Measurements from ENCODE around the gene MIA2.
"Not testable (repeated sequence)": the region's sequence is repeated elsewhere in the genome, so short reads cannot be mapped to it uniquely, and the experiment has no call there.

The MIA2 gene

DNA sequence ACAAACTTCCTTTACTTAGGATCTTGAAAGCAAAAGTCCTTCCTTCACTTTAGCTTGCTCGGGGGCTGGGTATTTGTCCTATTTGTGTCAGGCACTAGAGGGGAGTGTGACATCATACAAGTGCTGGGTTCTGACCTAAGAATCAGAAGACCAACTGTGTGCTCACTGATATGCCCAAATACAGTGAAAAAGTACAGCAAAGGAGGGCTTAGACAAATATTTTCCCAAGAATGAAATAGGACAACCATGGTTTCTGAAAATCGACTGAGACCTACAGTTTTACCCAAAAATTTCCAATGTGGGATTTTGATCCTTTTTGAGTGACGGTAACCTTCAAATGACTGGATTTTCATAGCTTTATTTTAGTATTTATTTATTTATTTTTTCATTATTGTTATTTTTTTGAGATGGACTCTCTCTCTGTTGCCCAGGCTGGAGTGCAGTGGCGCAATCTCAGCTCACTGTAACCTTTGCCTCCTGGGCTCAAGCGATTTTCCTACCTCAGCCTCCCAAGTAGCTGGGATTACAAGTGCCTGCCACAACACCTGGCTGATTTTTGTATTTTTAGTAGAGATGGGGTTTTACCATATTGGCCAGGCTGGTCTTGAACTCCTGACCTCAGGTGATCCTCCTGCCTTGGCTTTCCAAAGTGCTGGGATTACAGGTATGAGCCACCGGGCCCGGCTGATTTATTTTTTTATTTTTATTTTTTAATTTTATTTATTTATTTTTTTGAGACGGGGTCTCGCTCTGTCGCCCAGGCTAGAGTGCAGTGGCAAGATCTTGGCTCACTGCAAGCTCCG is 1.8 kb upstream of the MIA2 start:
- peak; percentile 7 for DNase-seq (ENCODE audit: low spot score)

DNA sequence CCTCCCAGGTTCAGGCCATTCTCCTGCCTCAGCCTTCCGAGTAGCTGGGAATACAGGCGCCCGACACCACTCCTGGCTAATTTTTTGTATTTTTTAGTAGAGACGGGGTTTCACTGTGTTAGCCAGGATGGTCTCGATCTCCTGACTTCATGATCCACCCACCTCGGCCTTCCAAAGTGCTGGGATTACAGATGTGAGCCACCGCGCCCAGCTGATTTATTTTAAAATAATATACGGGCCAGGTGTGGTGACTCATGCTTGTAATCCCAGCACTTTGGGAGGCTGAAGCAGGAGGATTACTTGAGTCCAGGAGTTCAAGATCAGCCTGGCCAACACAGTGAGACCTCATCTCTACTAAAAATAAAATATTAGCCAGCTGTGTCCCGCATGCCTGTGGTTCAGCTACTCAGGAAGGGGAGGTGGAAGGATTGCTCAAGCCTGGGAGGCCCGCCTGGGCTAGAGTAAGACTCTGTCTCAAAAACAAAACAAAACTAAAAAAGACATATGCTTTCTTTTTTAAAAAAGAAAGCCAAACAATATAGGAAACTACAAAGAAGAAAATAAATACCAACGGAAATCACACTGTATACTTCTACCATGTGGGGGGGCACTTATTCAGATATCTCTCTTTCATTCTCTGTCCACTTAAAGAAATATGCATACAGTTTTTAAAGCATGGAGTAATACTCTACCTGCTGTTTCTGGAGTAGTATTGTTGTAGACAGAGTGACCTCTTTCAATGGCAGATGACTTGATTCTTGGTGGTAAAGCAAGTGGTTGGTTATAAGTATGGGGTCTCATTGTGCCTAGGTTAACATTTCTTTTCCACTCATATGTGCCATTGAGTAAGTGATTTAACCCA is 930 bp upstream of the MIA2 start:
- DNase-seq (ENCODE audit: low spot score), result peak; percentile 4

DNA sequence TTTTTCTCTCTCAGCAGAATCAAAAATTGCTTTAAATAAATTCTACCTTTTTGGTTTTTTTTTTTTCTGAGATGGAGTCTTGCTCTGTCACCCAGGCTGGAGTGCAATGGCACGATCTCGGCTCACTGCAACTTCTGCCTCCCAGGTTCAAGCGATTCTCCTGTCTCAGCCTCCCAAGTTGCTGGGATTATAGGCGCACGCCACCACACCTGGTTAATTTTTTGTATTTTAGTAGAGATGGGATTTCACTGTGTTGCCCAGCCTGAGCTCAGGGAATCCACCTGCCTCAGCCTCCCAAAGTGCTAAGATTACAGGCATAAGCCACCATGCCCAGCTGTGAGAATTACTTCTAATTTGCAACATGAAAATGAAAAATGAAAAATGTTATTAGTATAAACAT is 1.3 kb downstream of the MIA2 start:
- not testable (repeated sequence) for DNase-seq (ENCODE audit: low spot score)

DNA sequence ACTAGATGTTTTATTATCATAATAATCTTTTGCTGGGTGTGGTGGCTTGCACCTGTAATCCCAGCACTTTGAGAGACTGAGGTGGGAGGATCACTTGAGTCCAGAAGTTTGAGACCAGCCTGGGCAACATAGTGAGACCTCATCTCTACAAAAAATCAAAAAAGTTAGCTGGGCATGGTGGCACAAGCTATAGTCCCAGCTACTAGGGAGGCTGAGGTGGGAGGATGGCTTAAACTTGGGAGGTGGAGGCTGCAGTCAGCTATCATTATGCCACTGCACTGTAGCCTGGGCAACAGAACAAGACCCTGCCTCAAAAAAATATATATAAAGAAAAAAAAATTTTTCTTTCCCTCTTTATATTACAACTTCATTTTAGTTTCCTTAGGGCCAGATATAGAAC is 1.8 kb downstream of the MIA2 start:
- not testable (repeated sequence) for DNase-seq (ENCODE audit: low spot score)

DNA sequence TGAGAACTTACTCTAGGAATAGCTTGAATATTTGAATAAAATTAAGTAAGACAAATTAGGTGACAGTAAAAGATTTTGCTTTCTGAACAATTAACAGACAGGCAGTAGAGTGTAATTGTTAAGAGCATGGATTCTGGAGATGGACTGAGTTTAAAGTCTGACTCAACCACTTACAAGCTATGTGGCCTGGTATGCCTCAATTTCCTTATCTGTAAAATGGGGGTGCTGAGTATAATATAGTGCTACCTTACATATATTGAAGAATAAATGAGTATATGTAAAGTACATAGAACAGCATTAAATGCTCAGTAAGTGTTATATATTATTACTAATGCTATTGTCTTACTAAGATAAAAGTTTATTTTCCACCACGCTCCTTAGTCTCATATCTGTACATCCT is 7.1 kb downstream of the MIA2 start:
- DNase-seq (ENCODE audit: low spot score), result no peak

DNA sequence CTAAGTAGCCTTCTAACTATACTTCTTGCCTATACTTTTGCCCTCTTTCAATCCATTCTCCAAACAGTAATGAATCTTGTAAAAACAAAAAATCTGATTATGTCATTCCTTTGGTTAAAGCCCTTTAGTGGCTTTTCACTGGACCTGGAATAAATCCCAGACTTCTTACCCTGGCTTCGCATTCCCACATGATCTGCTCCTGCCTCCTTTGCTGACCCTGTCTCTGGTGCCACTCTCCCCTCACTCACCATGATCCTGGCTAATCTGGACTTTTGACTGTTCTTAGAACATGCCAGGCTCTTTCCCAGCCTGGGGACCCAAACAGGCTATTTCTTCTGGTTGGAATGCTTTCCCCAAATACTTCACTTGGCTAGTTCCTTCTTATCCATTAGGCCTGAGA is 7.9 kb downstream of the MIA2 start:
- DNase-seq (ENCODE audit: low spot score), result no peak

DNA sequence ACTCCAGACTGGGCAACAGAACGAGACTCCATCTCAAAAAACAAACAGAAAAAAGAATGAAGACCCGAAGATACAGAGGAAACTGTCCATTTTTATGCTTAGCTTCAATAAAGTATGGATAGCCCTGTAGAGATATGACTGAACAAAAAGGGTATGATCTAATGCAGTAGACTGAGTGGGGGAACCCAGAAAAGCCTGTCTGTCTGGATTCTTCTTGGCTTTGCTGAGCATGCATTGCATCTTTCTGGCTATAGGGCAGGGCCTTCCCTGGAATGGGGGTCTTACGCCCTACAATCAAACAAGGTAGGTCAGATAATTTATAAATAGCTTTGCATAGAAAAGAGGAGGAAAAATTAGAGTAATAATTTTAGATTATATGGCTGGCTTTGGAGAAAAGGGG is 10.1 kb downstream of the MIA2 start:
- no peak for DNase-seq (ENCODE audit: low spot score)

DNA sequence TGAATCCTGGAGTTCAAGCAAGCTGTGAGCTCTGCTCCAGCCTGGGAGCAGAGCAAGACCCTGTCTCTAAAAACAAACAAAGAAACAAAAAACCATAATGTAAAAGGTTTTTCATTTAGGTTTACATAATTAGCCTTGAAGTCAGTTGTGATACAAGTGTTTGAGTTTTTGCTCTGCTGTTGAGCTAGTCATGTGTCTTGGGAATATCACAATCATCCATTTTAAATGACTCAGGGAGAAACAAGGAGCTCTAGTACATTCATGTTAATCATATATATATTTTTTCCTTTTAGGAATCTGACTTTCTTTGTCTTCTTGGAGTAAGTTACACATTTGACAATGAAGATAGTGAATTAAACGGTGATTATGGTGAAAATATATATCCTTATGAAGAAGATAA is 12.9 kb downstream of the MIA2 start:
- no peak for DNase-seq (ENCODE audit: low spot score)

DNA sequence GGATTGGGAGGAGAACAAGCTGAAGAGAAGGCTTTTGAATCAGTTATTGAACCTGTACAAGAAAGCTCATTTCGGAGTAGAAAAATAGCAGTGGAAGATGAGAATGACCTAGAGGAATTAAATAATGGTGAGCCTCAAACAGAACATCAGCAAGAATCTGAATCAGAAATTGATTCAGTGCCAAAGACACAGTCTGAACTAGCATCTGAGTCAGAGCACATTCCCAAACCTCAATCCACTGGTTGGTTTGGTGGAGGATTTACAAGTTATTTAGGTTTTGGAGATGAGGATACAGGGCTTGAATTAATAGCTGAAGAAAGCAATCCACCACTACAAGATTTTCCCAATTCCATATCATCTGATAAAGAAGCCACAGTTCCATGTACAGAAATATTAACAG is 13.5 kb downstream of the MIA2 start:
- no peak for DNase-seq (ENCODE audit: low spot score)

DNA sequence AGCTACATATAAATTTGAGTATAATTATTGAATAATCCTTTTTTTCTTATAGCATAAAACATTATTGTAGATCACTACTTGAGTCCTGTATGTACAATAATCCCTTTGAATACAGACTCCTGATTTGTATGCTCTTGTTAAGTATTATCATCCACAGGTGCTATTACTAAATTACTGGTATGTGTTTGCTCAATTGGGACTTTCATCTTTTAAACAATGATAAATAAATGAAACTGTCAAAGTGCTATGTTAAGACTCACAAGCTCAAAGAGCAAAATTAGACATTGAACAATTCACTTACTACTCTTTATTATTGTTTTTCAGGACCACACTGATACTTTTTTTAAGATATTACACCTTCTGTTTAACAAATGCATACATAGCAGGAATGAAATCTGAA is 17.8 kb downstream of the MIA2 start:
- DNase-seq (ENCODE audit: low spot score), result no peak

DNA sequence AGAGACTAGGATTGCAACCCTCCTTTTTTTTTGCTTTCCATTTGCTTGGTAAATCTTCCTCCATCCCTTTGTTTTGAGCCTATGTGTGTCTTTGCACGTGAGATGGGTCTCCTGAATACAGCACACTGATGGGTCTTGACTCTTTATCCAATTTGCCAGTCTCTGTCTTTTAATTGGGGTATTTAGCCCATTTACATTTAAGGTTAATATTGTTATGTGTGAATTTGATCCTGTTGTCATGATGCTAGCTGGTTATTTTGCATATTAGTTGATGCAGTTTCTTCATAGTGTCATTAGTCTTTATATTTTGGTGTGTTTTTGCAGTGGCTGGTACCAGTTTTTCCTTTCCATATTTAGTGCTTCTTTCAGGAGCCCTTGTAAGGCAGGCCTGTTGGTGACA is 23.7 kb downstream of the MIA2 start:
- DNase-seq (ENCODE audit: low spot score), result not testable (repeated sequence)

DNA sequence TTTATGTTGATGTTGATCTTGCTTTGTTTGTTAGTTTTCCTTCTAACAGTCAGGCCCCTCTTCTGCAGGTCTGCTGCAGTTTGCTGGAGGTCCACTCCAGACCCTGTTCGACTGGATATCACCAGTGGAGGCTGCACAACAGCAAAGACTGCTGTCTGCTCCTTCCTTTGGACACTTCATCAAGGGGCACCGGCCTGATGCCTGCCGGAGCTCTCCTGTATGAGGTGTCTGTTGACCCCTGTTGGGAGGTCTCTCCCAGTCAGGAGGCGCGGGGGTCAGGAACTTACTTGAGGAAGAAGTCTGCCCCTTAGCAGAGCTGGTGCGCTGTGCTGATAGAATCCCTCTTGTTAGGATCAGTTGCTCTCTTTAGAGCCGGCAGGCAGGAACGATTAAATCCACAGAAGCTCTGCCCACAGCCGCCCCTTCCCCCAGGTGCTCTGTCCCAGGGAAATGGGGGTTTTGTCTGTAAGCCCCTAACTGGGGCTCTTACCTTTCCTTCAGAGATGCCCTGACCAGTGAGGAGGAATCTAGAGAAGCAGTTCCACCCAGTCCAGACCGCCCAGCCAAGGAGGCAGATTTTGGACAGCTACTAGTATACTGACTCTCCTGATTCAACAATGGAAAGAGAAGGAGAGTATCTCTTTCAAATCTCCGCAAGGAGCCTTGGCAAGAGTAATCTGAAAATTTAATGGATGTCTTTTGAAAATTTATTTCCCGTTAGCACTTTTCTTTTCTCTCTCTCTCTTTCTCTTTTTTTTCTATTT is 25.2 kb downstream of the MIA2 start:
- DNase-seq (ENCODE audit: low spot score), result no peak

DNA sequence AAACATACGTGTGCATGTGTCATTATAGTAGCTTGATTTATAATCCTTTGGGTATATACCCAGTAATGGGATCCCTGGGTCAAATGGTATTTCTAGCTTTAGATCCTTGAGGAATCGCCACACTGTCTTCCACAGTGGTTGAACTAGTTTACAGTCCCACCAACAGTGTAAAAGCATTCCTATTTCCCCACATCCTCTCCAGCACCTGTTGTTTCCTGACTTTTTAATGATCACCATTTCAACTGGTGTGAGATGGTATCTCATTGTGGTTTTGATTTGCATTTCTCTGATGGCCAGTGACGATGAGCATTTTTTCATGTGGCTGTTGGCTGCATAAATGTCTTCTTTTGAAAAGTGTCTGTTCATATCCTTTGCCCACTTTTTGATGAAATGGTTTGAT is 26.4 kb downstream of the MIA2 start:
- DNase-seq (ENCODE audit: low spot score), result not testable (repeated sequence)

DNA sequence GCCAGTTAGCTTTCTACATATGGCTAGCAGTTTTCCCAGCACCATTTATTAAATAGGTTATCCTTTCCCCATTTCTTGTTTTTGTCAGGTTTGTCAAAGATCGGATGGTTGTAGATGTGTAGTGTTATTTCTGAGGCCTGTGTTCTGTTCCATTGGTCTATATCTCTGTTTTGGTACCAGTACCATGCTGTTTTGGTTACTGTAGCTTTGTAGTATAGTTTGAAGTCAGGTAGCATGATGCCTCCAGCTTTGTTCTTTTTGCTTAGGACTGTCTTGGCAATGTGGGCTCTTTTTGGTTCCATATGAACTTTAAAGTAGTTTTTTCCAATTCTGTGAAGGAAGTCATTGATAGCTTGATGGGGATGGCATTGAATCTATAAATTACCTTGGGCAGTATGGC is 28.5 kb downstream of the MIA2 start:
- not testable (repeated sequence) for DNase-seq (ENCODE audit: low spot score)

DNA sequence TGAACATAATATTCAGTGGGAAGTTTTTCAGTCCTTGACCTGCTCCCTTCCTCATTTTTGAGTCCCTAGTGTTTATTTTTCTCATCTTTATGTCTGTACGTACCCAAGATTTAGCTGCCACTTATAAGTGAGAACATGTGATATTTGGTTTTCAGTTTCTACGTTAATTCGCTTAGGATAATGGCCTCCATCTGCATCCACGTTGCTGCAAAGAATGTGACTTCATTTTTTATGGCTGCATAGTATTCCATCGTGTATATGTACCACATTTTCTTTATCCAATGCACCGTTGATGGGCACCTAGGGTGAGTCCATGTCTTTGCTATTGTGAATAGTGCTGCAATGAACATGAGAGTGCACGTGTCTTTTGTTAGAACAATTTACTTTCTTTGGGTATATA is 30.3 kb downstream of the MIA2 start:
- no peak for DNase-seq (ENCODE audit: low spot score)

DNA sequence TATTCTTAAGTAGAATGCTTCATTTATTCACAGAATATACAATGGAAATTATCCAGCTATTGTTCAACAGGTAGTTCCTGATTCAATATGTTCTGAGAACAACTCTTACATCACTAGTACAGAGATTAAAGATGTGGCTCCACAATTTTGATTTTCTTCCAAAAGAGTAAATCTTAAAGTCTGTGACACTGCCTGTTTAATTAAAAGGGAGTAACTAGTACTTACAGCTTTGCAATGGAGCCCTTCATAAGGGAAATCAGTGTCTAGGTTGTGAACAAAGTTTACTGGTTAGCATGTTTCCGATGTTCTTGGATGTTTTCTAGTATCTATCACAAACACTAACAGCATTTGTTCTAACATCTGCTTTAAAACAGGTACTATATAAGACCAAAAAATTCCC is 30.8 kb downstream of the MIA2 start:
- DNase-seq (ENCODE audit: low spot score), result peak; percentile 2

DNA sequence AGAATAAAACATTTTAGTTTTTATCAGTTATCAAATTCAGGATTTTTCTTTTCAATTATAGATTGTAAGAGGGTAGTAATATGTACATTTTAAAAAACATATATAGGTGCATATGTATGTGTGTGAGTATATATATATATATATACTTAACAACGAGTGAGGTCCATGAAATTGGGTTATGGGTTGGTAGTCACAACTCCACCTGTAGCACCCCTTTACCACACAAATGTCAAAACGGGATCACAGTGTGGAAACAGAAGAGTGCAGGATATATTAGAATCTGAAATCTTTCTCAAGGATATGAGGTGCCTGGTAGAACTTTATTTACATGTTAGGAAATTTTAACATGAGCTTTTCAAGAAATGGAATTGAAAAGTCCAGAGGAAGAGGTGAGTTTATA is 31.3 kb downstream of the MIA2 start:
- DNase-seq (ENCODE audit: low spot score), result peak; percentile 55

DNA sequence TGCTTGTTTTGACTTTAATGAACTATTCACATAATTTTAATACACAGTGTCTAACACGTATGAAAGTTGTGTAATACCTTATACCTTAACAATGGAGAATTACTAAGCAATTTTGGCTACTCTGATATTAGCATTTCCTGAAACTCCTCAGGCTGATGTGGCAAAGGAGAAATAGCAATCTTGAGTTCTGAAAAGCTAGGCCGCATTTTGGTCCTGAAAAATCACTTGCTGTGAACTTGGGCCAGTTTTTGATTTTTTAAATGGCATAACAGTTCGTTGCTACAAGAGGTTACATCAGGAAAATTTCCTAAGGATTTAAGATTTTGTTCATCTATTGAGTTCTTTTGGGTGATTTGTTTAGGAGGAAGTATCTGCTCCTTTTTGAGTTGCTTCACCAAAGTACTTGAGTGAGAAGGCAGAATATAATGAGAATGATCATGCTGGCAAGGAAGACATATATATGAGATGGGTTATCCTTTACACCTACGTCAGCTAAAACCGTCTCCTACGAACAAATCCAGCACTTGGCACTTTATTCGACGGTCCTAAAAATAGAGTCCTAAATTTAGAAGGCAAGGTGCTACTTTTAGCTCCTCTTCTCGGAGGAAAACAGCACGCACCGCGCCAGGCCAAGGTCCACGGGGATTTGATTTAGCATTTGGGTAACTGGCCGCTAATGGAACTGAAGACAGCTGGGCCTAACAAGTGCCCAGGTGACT is 32.2 kb downstream of the MIA2 start:
- DNase-seq (ENCODE audit: low spot score), result no peak

DNA sequence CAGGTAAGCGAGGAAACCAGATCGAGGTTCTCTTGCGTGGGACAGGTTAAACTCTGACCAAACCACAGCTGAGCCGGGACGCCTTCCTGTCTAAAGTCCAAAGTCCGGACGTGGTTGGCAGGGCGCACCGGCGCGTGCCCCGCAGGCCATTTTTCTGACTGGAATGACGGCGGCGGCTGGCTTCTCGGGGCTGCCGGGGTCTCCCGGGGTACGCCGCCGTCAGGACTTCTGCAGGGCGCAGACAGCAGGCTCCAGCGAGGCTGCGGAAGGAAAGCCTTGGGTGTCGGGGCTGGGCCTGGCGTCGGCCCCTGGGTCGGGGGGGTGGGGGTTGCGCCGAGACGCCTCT is 32.8 kb downstream of the MIA2 start:
- DNase-seq (ENCODE audit: low spot score), result peak; percentile 94

DNA sequence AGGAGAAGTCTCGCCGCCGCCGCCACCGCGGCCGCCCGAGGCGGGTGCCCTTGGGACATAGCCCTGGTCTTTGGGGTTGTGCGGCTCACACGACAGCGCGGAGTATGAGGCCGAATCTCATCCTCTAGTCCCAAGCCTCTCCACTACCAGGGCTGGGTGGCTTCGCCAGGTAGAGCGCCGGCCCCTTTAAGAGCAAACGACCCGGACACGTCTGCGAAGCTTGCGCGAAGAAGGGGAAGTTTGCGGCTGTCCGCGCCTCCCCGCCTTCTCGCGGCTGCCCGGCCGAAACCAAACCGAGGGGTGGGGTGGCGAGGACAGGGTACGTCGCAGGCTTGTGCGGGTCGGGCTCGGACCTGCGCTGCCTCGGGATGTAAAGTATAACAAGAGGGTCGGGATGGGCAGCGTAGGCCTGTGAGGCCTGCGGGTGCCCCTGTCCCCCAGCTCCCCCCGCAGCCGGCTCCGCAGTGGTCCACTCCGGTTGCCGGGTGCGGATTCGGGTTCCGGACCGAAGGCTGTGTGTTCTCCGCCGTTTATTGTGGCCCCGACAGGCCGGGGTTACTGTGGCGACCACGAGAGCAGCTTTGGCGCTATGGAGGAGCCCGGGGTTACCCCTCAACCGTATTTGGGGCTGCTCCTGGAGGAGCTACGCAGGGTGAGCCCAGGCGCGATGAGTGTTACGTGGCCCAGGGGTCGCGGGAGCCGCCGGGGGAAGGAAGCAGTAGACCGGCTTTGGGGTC is 33.3 kb downstream of the MIA2 start:
- peak; percentile 94 for DNase-seq (ENCODE audit: low spot score)

DNA sequence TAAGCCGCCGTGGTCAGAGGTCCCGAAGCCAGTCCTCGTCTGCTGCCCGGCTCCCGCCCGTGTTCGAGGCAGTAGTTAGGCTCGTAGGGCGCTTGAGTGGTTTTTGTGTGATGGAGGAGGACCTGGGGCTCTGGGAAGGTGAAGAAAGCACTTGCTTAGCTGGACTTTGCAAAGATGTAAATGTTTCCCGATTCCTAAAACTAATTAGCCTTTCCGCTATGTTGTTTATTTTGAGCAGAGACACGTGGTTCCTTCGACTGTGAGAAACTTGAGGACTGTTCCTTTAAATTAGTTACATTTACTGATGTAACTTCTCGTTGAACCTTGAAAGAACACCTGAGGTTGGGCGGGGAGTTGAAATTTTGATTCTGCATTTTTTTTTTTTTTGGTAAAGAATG is 33.9 kb downstream of the MIA2 start:
- peak; percentile 78 for DNase-seq (ENCODE audit: low spot score)

Data from SW480 (cell line).